ENCODE results near the gene SPACDR. TPM values are rescaled to one million over a fixed set of nuclear protein-coding genes. Genes with fewer than 3 reads are reported as not detected.

The SPACDR gene
- total and polyA plus RNA-seq, 9 of the 15 experiments (the other 6 are each of a cell fraction or from before 2014, with no cell fraction given) = 0.07 to 0.55 (median 0.14) TPM; not detected in 1

DNA sequence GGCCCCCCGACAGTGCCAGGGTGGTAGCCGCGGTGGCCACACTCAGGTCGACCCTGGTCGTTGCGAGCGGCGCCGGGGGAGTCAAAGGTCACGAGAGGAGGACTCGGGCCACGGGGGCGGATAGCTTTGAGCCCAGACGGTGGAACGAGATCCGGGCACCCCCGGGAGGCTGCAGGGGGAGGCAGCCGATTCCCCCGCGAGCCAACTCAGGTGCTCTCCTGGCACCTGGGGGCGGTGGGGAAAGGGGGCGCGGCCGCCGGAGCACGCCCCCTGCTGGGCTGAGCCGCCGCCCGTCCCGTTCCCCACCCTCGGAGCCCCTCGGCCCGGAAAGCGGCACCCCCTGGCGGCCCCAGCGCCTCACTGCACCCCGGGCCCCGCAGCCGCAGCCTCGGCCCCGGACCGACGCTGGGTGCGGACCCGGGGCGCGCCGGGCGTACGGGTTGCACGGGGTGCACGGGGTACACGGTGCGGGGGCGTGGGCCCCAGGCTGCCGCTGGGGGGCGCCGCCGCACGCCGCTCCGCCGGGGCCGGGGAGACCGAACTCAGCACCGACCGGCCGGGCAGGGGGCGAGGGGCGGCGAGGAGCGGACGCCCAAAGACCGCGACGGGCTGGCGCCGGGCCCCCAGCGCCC is 19.1 kb upstream of the SPACDR start (continued):
- TF ChIP-seq, protein P1, sequence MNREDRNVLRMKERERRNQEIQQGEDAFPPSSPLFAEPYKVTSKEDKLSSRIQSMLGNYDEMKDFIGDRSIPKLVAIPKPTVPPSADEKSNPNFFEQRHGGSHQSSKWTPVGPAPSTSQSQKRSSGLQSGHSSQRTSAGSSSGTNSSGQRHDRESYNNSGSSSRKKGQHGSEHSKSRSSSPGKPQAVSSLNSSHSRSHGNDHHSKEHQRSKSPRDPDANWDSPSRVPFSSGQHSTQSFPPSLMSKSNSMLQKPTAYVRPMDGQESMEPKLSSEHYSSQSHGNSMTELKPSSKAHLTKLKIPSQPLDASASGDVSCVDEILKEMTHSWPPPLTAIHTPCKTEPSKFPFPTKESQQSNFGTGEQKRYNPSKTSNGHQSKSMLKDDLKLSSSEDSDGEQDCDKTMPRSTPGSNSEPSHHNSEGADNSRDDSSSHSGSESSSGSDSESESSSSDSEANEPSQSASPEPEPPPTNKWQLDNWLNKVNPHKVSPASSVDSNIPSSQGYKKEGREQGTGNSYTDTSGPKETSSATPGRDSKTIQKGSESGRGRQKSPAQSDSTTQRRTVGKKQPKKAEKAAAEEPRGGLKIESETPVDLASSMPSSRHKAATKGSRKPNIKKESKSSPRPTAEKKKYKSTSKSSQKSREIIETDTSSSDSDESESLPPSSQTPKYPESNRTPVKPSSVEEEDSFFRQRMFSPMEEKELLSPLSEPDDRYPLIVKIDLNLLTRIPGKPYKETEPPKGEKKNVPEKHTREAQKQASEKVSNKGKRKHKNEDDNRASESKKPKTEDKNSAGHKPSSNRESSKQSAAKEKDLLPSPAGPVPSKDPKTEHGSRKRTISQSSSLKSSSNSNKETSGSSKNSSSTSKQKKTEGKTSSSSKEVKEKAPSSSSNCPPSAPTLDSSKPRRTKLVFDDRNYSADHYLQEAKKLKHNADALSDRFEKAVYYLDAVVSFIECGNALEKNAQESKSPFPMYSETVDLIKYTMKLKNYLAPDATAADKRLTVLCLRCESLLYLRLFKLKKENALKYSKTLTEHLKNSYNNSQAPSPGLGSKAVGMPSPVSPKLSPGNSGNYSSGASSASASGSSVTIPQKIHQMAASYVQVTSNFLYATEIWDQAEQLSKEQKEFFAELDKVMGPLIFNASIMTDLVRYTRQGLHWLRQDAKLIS (CRISPR knock-in tag; IDR thresholded peaks at IDR 0.05) = no peak
- TF ChIP-seq, protein P2, sequence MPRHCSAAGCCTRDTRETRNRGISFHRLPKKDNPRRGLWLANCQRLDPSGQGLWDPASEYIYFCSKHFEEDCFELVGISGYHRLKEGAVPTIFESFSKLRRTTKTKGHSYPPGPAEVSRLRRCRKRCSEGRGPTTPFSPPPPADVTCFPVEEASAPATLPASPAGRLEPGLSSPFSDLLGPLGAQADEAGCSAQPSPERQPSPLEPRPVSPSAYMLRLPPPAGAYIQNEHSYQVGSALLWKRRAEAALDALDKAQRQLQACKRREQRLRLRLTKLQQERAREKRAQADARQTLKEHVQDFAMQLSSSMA (CRISPR knock-in tag; IDR thresholded peaks at IDR 0.05) = 0 out of 2 replicates have a peak, but pooled peaks have one; percentile 59
- TF ChIP-seq TCF7L2 (IDR thresholded peaks at IDR 0.05; ENCODE audit: low read depth, low read length) (no peak), PURB (CRISPR knock-in tag; IDR thresholded peaks at IDR 0.05; ENCODE audit: low read depth) (no peak), PHB2 (IDR thresholded peaks at IDR 0.05; ENCODE audit: low read depth) (no peak), ZNF431 (CRISPR knock-in tag; IDR thresholded peaks at IDR 0.05) (0 out of 2 replicates have a peak, but pooled peaks have one; percentile 42), RB1 (IDR thresholded peaks at IDR 0.05; ENCODE audit: low read depth) (peak; percentile 99), EGR1 (conservative IDR thresholded peaks at IDR 0.05) (peak; percentile 87), L3MBTL2 (IDR thresholded peaks at IDR 0.05) (peak; percentile 64; the same call in 1 of the 2 replicates), ZNF347 (CRISPR knock-in tag; IDR thresholded peaks at IDR 0.05; ENCODE audit: low read depth) (0 out of 2 replicates have a peak, but pooled peaks have one; percentile 10)
- TF ChIP-seq, protein P3, sequence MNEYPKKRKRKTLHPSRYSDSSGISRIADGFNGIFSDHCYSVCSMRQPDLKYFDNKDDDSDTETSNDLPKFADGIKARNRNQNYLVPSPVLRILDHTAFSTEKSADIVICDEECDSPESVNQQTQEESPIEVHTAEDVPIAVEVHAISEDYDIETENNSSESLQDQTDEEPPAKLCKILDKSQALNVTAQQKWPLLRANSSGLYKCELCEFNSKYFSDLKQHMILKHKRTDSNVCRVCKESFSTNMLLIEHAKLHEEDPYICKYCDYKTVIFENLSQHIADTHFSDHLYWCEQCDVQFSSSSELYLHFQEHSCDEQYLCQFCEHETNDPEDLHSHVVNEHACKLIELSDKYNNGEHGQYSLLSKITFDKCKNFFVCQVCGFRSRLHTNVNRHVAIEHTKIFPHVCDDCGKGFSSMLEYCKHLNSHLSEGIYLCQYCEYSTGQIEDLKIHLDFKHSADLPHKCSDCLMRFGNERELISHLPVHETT (CRISPR knock-in tag; conservative IDR thresholded peaks at IDR 0.05 in 1 of 2, IDR thresholded peaks at IDR 0.05 in 1 of 2) = peak in 1 of 2 experiments; percentile 97; a peak in 2 of 4 replicates
- TF ChIP-seq, protein P4, sequence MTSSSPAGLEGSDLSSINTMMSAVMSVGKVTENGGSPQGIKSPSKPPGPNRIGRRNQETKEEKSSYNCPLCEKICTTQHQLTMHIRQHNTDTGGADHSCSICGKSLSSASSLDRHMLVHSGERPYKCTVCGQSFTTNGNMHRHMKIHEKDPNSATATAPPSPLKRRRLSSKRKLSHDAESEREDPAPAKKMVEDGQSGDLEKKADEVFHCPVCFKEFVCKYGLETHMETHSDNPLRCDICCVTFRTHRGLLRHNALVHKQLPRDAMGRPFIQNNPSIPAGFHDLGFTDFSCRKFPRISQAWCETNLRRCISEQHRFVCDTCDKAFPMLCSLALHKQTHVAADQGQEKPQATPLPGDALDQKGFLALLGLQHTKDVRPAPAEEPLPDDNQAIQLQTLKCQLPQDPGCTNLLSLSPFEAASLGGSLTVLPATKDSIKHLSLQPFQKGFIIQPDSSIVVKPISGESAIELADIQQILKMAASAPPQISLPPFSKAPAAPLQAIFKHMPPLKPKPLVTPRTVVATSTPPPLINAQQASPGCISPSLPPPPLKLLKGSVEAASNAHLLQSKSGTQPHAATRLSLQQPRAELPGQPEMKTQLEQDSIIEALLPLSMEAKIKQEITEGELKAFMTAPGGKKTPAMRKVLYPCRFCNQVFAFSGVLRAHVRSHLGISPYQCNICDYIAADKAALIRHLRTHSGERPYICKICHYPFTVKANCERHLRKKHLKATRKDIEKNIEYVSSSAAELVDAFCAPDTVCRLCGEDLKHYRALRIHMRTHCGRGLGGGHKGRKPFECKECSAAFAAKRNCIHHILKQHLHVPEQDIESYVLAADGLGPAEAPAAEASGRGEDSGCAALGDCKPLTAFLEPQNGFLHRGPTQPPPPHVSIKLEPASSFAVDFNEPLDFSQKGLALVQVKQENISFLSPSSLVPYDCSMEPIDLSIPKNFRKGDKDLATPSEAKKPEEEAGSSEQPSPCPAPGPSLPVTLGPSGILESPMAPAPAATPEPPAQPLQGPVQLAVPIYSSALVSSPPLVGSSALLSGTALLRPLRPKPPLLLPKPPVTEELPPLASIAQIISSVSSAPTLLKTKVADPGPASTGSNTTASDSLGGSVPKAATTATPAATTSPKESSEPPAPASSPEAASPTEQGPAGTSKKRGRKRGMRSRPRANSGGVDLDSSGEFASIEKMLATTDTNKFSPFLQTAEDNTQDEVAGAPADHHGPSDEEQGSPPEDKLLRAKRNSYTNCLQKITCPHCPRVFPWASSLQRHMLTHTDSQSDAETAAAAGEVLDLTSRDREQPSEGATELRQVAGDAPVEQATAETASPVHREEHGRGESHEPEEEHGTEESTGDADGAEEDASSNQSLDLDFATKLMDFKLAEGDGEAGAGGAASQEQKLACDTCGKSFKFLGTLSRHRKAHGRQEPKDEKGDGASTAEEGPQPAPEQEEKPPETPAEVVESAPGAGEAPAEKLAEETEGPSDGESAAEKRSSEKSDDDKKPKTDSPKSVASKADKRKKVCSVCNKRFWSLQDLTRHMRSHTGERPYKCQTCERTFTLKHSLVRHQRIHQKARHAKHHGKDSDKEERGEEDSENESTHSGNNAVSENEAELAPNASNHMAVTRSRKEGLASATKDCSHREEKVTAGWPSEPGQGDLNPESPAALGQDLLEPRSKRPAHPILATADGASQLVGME (CRISPR knock-in tag; IDR thresholded peaks at IDR 0.05) = no peak
- TF ChIP-seq, protein P5, sequence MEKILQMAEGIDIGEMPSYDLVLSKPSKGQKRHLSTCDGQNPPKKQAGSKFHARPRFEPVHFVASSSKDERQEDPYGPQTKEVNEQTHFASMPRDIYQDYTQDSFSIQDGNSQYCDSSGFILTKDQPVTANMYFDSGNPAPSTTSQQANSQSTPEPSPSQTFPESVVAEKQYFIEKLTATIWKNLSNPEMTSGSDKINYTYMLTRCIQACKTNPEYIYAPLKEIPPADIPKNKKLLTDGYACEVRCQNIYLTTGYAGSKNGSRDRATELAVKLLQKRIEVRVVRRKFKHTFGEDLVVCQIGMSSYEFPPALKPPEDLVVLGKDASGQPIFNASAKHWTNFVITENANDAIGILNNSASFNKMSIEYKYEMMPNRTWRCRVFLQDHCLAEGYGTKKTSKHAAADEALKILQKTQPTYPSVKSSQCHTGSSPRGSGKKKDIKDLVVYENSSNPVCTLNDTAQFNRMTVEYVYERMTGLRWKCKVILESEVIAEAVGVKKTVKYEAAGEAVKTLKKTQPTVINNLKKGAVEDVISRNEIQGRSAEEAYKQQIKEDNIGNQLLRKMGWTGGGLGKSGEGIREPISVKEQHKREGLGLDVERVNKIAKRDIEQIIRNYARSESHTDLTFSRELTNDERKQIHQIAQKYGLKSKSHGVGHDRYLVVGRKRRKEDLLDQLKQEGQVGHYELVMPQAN (IDR thresholded peaks at IDR 0.05; ENCODE audit: borderline replicate concordance) = peak; percentile 78; the same call in 1 of the 2 replicates

All from K562 (cell line).